HEK293T (cell line): Measurements from ENCODE around the gene TRPM3.

Experiments used
- BHLHE40 ChIP-seq: fragments of 450-650 bp; IDR thresholded peaks from 2 replicates; pipeline ENCODE4 v1.6.1; 2016; ENCODE audit warnings: mild to moderate bottlenecking, moderate library complexity, borderline replicate concordance
- ELF4 ChIP-seq: fragments of 450-650 bp; IDR thresholded peaks from 2 replicates; pipeline ENCODE4 v1.6.1; 2017; ENCODE audit warnings: antibody characterized with exemption
- FOXA1 ChIP-seq: fragments of 450-650 bp; IDR thresholded peaks from 2 replicates; pipeline ENCODE4 v1.6.1; 2016; ENCODE audit warnings: mild to moderate bottlenecking
- FOXM1 ChIP-seq: fragments of 450-650 bp; IDR thresholded peaks from 2 replicates; pipeline ENCODE4 v1.6.1; 2017; ENCODE audit warnings: mild to moderate bottlenecking, borderline replicate concordance
- HDGF ChIP-seq: fragments of 450-650 bp; IDR thresholded peaks from 2 replicates; pipeline ENCODE4 v1.6.1; 2017; ENCODE audit warnings: antibody characterized with exemption, borderline replicate concordance
- SP1 ChIP-seq: fragments of 450-650 bp; IDR thresholded peaks from 2 replicates; pipeline ENCODE4 v1.6.1; 2017
- SUZ12 ChIP-seq: fragments of 450-650 bp; IDR thresholded peaks from 2 replicates; pipeline ENCODE4 v1.6.1; 2016; ENCODE audit warnings: mild to moderate bottlenecking
- ZNF384 ChIP-seq: fragments of 450-650 bp; IDR thresholded peaks from 2 replicates; pipeline ENCODE4 v1.6.1; 2016

DNA sequence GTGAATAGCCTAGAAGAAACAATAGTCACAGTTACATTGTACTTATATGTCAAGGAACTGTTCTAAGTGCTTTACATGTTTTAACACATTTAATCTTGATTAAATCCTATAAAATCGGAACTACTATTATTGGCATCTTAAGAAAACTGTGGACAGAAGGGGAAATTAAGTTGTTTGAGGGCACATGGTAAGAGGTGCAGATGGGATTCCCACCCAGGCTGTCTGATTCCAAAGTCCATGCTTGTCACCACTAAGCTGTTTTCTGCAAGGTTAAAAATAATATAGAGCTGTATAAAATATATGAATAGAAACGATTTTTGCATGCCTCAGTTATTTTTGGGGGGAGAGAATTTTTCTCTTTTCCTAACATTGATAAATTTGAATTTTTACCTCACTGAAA lies 512.4 kb downstream of the TRPM3 start:
- no peak for TF ChIP-seq ELF4
- no peak for TF ChIP-seq ZNF384
- no peak for TF ChIP-seq FOXM1
- no peak for TF ChIP-seq SP1
- TF ChIP-seq HDGF: no peak
- no peak for TF ChIP-seq SUZ12
- no peak for TF ChIP-seq FOXA1
- TF ChIP-seq BHLHE40: no peak
